Breast epithelium (tissue), 4 donors: Measurements from ENCODE around the gene GSTT4. TPM values are rescaled to one million over a fixed set of nuclear protein-coding genes. Genes with fewer than 3 reads are reported as not detected.

Source experiments
- DNase-seq, 2 donors: peaks; one replicate each; pipeline ENCODE4 v3.0.0-alpha.2; 2019; ENCODE audit warnings: low spot score in 2 of 2
- H3K27ac ChIP-seq, 2 donors: fragments of 200-600 bp; sonication (generic) in 1 of 2; one replicate each; pipeline ENCODE4 v1.5.1; 2016 to 2019; ENCODE audit warnings: mild to moderate bottlenecking in 1 of 2
- H3K27me3 ChIP-seq, 2 donors: fragments of 200-600 bp; sonication (generic) in 1 of 2; one replicate each; pipeline versions ENCODE4 v1.5.1 to v1.6.0; 2017 to 2019; ENCODE audit warnings: control low read depth in 1 of 2, mild to moderate bottlenecking in 1 of 2
- H3K36me3 ChIP-seq: fragments of 200-600 bp; one replicate; pipeline ENCODE4 v1.5.1; 2019
- H3K4me1 ChIP-seq, 2 donors: fragments of 200-600 bp; sonication (generic); one replicate each; pipeline ENCODE4 v1.5.1; 2016 to 2019; ENCODE audit warnings: control low read depth in 1 of 2
- H3K4me3 ChIP-seq, 3 donors: fragments of 200-600 bp; sonication (generic); 1 replicate in 2 of 3; 2 replicates in 1 of 3; pipeline ENCODE4 v1.5.1; 2016 to 2019; ENCODE audit warnings: mild to moderate bottlenecking in 3 of 3, moderate library complexity in 2 of 3
- H3K9me3 ChIP-seq, 2 donors: fragments of 200-600 bp; sonication (generic) in 1 of 2; one replicate each; pipeline ENCODE4 v1.5.1; 2016 to 2019; ENCODE audit warnings: control low read depth in 1 of 2
- CTCF ChIP-seq, 3 donors: fragments of 450-650 bp; IDR thresholded peaks; one replicate each; pipeline ENCODE4 v1.5.1; 2016 to 2017; ENCODE audit warnings: antibody characterized with exemption in 3 of 3, mild to moderate bottlenecking in 3 of 3, moderate library complexity in 3 of 3
- POLR2A ChIP-seq: fragments of 450-650 bp; IDR thresholded peaks from one replicate; pipeline ENCODE4 v1.6.1; 2016; ENCODE audit warnings: antibody characterized with exemption, mild to moderate bottlenecking, moderate library complexity
- POLR2AphosphoS5 ChIP-seq, 3 donors: sonication (generic); formaldehyde crosslinking; IDR thresholded peaks; one replicate each; pipeline ENCODE4 v1.6.1; 2017; ENCODE audit warnings: antibody characterized with exemption in 3 of 3
- intact Hi-C: fragments of 100-400 bp; cut with DNase I; formaldehyde crosslinking; loops from one replicate; pipeline ENCODE4 v1.15.1; 2023; ENCODE audit warnings: low total_unique reads
- total RNA-seq, 3 donors: library from RNA; depleted of rRNA; stranded (reverse); fragments of >200 nt; gene quantifications; one replicate each; pipeline ENCODE4 v1.1.0, GENCODE V29; 2016

The GSTT4 gene
- total RNA-seq, 3 donors from 2014 or later, result not detected

- Histone ChIP-seq H3K4me3 (no peak overlapping the region), H3K4me1 (no peaks in the 10 kb centered on the region), H3K27ac (no peak overlapping the region), H3K27me3 (no peaks in the 10 kb centered on the region), H3K36me3 (no peaks in the 10 kb centered on the region), H3K9me3 (no peaks in the 10 kb centered on the region)
- TF ChIP-seq POLR2A (no peak), CTCF (IDR thresholded peaks at IDR 0.05) (no peak), POLR2AphosphoS5 (IDR thresholded peaks at IDR 0.05) (no peak)
- no peak for DNase-seq
- intact Hi-C loops, result no loop called here
Measured at GRCh38 chr22:24026056-24026455, 20.8 kb upstream of the GSTT4 start.

DNA sequence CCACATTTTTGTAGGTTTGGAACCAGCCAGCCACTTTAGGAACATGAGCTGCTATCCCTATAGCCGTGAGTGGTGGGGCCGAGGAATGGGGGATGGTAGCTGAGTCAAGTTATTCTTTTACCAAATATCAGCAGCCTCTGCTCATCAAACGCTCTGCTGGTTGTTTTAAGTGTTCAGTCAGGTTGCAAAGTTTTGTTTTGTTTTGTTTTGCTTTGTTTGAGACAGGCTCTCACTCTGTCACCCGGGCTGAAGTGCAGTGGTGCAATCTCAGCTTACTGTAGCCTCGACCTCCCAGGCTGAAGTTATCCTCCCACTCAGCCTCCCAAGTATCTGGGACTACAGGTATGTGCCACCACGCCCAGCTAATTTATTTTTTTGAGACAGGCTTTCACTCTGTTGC is 20.2 kb upstream of the GSTT4 start:
- H3K4me1 ChIP-seq, result no peaks in the 10 kb centered on the region
- TF ChIP-seq POLR2A (no peak), CTCF (IDR thresholded peaks at IDR 0.05) (no peak), POLR2AphosphoS5 (IDR thresholded peaks at IDR 0.05) (no peak)
- DNase-seq, result no peak
- H3K9me3 ChIP-seq, result no peaks in the 10 kb centered on the region
- no peaks in the 10 kb centered on the region for H3K36me3 ChIP-seq
- no peak overlapping the region for H3K27ac ChIP-seq
- intact Hi-C loops, result no loop called here
- H3K4me3 ChIP-seq, result no peak overlapping the region
- no peaks in the 10 kb centered on the region for H3K27me3 ChIP-seq

- H3K4me3 ChIP-seq, result no peak overlapping the region
- H3K9me3 ChIP-seq, result no peaks in the 10 kb centered on the region
- no peak for DNase-seq
- no peak overlapping the region for H3K27ac ChIP-seq
- no peaks in the 10 kb centered on the region for H3K4me1 ChIP-seq
- no peak for TF ChIP-seq CTCF (IDR thresholded peaks at IDR 0.05)
- no peaks in the 10 kb centered on the region for H3K36me3 ChIP-seq
- no peaks in the 10 kb centered on the region for H3K27me3 ChIP-seq
- intact Hi-C loops, result no loop called here
Measured at GRCh38 chr22:24024354-24024753, 19.1 kb upstream of the GSTT4 start.

DNA sequence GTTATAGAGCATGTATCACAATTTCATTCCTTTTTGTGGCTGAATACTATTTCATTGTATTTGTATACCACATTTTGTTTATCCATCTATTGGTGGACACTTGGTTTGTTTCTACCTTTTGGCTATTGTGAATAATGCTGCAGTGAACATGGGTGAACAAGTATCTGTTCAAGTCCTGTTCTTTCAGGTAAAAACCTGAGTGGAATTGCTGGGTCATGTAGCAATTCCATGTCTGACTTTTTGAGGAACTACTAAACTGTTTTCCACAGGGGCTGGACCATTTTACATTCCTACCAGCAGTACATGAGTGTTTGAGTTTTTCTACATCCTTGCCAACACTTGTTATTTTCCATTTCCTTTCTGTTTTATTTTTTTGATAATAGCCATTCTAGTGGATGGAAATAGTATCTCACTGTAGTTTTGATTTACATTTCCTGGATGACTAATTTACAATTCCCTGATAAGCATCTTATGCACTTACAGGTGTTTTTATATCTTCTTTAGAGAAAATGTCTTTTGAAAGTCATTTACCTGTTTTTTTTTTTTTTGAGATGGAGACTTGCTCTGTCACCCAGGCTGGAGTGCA is 18.0 kb upstream of the GSTT4 start:
- Histone ChIP-seq H3K4me3 (no peak overlapping the region), H3K36me3 (no peaks in the 10 kb centered on the region), H3K9me3 (no peaks in the 10 kb centered on the region), H3K27ac (no peak overlapping the region), H3K27me3 (no peaks in the 10 kb centered on the region), H3K4me1 (no peaks in the 10 kb centered on the region)
- intact Hi-C loops, result no loop called here
- no peak for DNase-seq
- TF ChIP-seq POLR2A (no peak), POLR2AphosphoS5 (IDR thresholded peaks at IDR 0.05) (no peak), CTCF (IDR thresholded peaks at IDR 0.05) (no peak)

DNA sequence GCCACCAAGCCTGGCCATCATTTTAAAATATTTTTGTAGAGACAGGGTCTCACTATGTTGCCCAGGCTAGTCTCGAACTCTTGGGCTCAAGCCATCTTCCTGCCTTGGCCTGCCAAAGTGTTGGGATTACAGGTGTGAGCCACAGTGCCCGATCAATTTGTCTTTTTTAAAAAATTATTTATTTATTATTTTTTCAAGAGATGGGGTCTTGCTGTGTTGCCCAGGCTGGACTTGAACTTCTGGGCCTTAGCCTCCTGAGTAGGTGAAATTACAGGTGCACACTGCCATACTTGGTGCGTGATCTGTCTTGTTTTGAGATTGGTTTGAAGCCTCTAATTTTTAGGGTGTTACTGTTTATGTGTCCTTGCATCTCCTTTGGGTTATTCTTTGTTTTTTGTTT is 16.1 kb upstream of the GSTT4 start:
- intact Hi-C loops, result no loop called here

More for the DNA sequence above, 16.1 kb upstream of the GSTT4 start:
- Histone ChIP-seq H3K9me3 (no peaks in the 10 kb centered on the region), H3K4me1 (no peaks in the 10 kb centered on the region), H3K27ac (no peak overlapping the region), H3K27me3 (no peaks in the 10 kb centered on the region), H3K36me3 (no peaks in the 10 kb centered on the region), H3K4me3 (no peak overlapping the region)
- DNase-seq, result no peak
- TF ChIP-seq CTCF (IDR thresholded peaks at IDR 0.05) (no peak), POLR2AphosphoS5 (IDR thresholded peaks at IDR 0.05) (no peak), POLR2A (no peak)
